Choroid plexus epithelial cell (primary cell): ENCODE measurements around the gene MRPL34.

Experiments
- DNase-seq: peaks from one replicate; pipeline ENCODE4 v3.0.0-alpha.2; 2010; ENCODE audit warnings: low read depth
- H3K4me3 ChIP-seq: 2 replicates; pipeline ENCODE4 v1.5.1; 2011; ENCODE audit warnings: low read depth, mild to moderate bottlenecking, control low read depth, low read length, moderate library complexity
- CTCF ChIP-seq: conservative IDR thresholded peaks from 2 replicates; pipeline ENCODE4 v1.5.1; 2011; ENCODE audit warnings: low read depth, mild to moderate bottlenecking, control low read depth, inconsistent platforms, low read length, moderate library complexity

The MRPL34 gene

GRCh38 chr19:17311455-17312188, 6.0 kb downstream of the MRPL34 start:
- no peak for TF ChIP-seq CTCF
- H3K4me3 ChIP-seq: peak overlapping the region; percentile 22
- peak; percentile 87 for DNase-seq

- peak overlapping the region; percentile 22 for H3K4me3 ChIP-seq
- DNase-seq: no peak
- TF ChIP-seq CTCF: no peak
Measured at GRCh38 chr19:17312189-17313113, 6.8 kb downstream of the MRPL34 start.

GRCh38 chr19:17314007-17314593, 8.4 kb downstream of the MRPL34 start:
- no peak for TF ChIP-seq CTCF
- H3K4me3 ChIP-seq: no peak overlapping the region
- DNase-seq: no peak

GRCh38 chr19:17318966-17319365, 13.3 kb downstream of the MRPL34 start:
- TF ChIP-seq CTCF: no peak
- H3K4me3 ChIP-seq: no peak overlapping the region
- no peak for DNase-seq

GRCh38 chr19:17319473-17320238, 14.0 kb downstream of the MRPL34 start:
- no peak for TF ChIP-seq CTCF
- no peak overlapping the region for H3K4me3 ChIP-seq
- no peak for DNase-seq

GRCh38 chr19:17320435-17320834, 14.8 kb downstream of the MRPL34 start:
- no peak overlapping the region for H3K4me3 ChIP-seq
- DNase-seq: no peak
- no peak for TF ChIP-seq CTCF
